GM18873 (cell line): Measurements from ENCODE around the gene AKT1.

Source experiments
- ATAC-seq: cut with Tn5 transposase; IDR thresholded peaks from one replicate; pipeline ENCODE4 v1.9.1; 2021; ENCODE audit warnings: mild to moderate bottlenecking, moderate library complexity, moderate number of reproducible peaks; ENCODE audit not compliant: unreplicated experiment, low FRiP score

AKT1 gene

DNA sequence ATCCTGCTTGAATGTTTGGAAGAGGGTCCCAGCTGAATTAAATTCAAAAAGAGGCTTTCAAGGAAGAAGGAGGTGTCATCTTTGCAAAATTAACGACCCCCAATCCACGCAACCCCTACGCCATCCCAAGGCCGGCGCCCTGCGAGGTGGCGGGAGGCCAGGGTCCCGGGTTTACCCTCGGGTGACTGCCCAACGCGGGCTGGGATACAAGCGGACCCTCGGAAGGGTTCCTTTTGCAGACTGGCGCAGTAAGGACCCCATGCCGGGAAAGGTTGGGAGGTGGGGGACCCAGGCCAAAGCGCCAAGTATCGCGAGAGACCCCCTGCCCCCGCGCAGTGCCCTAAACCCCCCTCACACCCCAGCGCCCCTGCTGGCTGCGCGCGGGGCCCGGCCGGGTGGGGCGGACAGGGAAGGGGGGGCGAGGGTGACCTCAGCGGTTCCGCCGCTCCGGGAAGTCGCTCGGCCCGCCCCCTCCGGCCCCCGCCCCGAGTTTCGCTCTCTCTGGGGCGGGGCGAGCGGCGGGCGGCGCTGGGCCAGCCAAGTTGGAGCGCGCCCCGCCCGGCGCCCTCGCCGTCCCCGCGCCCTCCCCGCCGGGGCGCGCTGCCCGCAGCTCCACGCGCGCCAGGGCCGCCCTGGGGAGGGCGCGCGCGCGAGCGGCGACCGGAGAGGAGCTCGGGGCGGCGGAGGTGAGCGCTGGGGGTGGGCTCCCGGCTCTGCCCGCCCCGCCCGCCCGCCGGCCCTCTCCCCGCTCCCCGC is 4.6 kb upstream of the AKT1 start:
- ATAC-seq = no peak

DNA sequence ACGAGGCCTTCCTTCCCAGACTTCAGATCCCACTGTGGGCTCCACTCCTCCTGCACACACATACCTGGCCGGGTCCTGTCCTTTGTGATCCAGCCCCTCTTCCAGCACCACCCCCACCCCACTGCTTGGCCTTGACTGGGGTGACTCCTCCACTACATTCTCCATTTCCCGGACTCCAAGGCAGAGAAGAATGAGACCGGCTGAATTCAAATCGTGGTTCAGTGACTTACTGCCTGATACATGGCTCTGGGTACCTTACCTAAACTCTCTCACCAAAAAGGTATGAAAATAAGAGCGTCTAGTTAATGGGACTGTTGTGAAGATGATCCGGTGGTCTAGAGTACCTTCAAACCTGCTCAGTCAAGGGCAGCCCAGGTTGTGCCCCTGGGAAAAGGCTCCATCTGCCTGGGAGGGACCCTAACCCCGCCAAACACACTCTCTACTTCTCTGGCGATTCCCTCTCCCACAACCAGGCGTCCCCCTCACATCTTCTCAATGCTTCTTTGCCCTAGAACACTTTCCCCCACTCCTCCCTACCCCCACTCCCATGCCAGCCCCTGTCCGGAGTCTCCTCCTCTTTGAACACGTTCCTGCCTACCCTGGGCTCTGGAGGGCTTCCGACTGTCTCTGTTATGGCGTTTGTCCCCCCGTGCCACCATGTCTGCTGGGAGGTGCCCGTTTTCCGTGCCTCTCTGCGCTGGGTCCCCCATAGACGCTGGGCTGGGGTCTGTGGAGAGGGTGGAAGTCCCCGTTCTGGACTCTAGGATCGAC is 3.9 kb upstream of the AKT1 start:
- no peak for ATAC-seq

DNA sequence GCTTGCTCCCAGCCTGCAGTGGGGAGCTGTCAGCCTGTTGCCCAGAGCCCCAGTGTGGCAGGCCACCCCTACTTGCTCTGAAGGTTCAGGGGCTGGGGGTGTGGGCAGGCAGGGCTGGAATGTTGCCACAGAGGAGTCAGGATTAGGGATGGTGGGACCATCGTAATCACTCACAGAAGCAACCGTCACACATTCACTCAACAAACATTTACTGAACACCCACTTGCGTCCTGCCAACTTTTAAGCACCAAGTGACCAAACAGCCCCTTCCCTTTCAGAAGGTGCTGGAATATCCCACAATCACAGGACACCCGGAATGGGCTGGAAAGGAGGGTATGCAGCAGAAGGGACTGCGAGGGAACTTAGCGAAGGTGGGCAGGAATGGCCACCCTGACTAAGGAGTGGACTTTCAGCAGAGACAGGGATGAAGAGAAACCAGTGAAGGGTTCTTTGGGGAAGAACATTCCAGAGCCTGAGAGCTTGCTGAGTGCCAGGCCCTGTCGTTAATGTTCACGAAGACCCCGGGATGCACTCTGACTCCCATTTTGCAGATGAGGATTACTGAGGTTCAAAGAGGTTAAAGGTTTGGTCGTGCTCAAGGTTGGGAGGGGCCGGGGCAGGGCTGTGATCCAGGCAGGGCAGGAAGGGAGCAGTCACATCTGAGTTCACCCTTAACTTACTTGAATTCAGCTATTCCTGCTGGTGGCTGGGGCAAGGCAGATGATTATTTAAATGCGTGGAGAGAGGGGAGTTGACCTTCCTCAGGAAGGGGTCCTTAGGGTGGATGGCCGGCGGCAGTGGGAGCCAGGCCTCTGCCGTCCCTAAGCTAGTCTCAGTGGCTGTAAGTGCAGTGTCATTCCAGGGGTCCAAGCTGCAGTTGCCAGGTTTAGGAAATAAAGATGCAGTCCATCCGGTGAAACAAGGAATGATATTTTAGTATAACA is 3.0 kb upstream of the AKT1 start:
- no peak for ATAC-seq

DNA sequence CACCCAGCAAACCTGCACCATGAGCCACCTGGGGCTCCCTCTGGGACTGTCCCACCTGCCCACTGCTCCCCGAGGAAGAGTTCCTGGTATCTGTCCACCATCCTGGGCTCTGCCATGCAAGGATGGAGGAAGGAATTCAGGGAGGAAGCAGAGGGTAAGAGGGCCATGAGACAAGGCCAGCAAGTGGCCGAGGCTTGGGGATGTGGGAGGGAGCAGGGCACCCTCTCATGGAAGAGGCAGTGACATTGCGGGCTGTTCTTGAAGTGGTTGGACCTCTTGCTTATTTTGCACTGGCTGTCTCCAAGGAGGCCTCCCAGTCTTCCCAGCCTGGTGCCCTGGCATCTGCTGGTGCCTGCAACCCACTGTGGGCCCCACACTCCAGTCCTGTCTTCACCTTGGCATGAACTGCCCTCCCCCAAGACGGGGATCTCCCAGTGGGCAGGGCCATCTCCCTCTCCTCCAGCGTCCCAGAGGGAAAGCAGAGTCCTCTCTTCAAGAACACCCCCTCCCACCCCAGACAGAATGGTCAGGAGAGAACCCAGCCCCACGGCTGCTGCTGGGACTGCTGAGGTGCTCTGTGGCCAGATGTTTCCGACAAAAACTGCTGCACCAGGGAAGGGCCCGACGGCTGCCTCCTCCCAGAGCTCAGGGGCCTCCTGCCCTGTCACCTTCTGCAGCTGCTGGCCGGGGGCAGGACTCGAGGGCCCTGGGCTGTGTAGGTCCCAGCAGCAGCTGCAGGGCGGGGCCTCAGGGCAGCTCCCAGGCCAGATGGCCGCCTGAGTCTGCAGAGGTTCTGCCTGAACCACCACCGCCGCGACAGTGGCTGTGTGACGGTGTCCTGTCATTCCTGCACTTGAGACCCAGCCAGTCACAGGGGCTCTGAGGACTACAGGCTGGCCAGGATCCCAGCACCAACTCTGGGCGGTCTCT is 1.8 kb upstream of the AKT1 start:
- no peak for ATAC-seq

DNA sequence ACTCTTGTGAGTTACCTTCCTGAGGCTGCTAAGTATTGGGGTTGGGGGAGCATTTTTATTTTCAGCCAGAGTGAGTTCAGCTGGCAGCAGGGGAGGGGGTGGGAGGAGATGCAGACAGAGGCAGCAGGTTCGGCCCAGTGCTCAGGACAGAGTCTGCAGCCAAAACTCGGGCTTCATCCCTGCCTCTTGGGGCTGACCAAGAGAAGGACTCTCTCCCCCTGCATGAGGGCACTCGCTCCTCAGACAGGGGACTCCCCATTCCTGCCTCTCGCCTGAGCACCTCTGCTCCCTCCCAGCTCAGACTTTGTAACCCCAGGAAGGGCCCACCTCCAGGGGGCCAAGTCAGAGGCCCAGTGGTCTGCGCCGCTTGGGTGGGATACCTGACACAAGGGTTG is 1.1 kb upstream of the AKT1 start:
- no peak for ATAC-seq

DNA sequence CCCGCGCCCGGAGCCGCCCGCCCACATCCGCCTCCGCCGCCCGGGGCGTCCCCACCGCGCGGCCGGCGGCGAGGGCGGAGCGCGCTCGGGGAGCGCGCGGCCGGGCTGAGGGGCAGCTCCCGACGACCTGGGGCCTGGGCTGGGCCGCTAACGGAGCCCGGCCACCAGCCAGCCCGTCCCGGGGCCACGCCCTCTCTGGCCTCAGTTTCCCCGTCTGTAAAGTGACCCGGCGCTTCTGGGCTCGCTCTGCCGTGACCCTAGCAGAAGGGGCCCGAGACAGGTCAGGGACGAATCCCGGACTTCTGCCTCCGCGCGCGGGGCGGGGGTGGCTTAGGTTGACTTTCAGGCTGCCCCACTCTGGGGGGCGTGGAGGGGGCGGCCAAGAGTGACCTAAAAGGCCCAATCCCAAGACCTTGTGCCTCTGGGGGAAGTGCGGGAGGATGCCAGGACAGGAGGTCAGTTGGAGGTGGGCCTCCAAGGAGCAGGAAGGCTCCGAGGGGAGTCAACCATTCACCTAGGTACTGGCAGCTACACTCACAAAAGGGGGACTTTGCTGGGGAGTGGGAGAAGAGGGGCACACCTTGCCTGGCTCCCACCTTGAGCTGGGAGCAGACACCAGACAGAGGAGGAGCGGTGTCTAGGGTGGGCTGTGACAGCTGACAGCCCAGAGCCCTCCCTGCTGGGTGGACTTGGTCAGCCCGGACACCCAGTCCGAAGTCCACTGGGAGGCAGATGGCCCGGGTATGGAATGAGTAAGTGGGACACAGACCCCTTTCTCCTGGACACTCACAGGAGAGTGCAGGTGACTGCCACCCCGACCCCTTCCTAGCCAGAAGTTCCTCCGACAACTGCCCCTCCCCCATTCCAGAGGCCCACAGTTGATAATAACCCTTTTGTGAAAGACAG is 486 bp upstream of the AKT1 start:
- ATAC-seq = no peak

DNA sequence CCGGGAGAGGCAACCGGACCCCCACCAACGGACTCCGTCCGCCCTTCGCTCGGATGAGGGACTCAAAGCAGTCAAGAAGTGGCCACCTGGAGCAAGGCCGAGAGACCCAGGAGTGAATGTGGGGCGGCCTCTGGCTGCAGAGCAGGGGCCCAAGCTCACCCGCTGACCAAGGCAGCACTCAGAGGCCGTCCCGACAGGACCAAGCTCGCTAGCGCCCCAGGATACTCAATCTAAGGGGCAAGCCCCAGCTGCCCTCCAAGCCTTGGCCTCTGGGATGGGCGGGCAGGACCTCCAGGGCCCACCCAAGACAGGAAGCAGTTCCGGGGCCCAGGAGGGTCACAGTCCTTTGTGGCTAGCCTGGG is 936 bp downstream of the AKT1 start:
- no peak for ATAC-seq

DNA sequence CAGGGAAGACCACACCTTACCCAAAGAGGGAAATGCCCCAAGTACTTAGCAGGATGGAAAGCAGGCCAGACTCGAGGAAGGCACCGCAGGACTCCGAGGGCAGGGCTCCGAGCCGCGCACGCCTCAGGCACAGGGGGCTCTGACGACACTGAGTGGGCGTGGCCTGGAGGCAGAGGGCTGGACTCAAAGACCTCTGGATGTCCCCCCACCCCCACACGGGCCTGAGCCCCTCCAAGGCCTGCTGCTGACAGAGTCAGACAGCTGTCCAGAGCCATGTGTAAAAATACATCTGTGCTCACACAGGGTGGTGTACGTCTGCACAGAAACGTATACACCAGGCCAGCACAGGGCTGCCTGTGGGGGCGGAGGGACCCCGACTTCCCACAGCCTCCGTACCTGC is 1.4 kb downstream of the AKT1 start:
- ATAC-seq = no peak

DNA sequence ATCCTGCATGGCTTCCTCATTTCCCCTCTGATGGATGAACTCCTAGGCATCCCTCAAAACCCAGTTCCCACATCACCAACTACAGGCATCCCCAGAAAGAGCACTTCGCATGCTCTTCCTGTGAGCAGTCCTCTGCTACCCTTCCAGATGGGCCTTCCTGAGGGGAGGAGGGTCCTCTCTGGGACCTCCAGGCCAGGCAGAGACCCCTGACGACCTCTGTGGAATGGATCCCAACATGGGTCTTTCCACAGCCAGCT is 1.9 kb downstream of the AKT1 start:
- no peak for ATAC-seq

DNA sequence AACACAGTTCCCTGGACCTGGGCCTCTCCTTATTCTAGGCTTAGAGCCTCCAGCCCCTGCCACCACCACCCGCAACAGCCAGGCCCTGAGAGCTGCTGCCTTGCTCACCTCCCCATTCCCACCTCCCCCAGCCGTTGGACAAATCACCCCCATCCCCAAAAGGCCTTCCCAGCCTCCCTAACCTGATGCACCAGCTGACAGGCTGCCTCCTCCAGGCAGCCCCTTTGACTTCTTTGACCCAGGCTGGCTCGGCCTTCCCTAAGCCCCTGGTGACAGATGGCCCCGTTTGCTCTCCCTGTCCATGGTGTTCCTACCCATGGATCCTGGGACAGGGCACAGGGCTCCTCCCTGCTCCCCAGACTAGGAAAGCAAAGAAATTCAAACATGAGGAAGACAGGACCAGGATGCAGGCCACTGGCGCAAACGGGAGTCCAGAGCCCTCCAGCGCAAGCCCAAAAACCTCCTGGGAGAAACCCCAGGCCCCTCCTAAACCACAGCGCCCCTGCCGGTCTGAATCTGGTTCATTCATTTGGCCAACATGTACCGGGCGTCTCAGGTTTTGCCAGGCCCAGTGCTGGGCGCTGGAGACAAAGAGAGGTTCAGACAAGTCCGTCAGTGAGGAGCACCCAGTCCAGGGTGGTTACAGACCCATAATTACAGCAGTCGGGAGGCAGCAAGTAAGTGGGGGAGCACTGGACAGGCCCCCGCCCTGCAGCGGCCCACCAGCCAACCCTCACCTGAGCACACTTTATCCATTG is 2.4 kb downstream of the AKT1 start:
- ATAC-seq = no peak

DNA sequence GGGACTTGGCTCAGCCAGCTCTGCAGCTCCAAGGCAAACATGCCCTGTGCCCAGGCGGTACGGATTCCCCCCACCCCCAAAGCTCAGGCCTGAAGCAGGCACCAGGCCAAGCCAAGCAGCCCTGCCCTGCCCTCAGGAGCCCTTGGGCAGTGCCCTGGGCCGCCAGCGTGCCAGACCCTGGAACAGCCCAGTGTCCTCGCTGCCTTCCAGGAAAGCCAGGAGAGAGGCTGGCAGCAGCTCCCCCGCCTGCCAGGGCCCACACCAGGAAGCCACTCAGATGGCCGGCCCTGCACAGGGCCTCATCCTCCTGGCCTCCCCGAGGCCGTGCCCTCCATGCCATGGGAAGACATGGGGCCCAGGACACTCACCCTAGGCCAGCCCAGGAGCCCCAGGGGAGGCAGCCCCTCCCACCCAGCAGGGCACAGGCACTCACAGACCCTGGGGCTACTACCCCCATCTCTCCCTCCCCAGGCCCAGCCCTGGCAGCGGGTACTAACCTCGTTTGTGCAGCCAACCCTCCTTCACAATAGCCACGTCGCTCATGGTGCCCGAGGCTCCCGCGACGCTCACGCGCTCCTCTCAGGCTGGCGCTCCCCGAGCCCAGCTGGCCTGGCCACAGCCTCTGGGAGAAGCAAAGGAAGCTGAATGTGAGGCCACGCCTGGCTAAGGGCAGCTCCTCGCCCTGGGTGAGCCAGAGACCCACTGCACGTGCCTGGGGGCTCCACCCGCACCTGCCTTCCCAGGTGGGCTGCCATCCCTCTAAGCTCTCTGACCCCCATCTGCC is 3.3 kb downstream of the AKT1 start:
- ATAC-seq = no peak

DNA sequence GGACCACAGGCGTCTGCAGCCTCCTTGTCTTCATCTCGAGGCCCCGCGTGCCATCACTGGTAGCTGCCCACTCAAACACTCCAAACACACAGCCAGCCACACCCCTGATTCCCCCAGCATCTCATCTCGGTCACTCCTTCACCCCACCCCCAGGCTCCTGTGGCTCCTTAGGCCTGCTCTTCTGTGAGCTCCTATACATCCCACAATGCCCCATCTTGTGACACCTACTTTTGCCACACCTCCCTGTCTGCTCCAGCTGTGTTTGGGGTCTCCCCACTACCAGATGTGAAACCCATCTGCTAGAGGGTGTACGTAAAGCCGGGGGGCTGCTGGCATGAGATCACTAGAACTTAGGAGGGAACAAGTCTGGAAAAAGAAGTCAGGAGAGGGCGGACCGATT is 4.1 kb downstream of the AKT1 start:
- ATAC-seq = no peak

DNA sequence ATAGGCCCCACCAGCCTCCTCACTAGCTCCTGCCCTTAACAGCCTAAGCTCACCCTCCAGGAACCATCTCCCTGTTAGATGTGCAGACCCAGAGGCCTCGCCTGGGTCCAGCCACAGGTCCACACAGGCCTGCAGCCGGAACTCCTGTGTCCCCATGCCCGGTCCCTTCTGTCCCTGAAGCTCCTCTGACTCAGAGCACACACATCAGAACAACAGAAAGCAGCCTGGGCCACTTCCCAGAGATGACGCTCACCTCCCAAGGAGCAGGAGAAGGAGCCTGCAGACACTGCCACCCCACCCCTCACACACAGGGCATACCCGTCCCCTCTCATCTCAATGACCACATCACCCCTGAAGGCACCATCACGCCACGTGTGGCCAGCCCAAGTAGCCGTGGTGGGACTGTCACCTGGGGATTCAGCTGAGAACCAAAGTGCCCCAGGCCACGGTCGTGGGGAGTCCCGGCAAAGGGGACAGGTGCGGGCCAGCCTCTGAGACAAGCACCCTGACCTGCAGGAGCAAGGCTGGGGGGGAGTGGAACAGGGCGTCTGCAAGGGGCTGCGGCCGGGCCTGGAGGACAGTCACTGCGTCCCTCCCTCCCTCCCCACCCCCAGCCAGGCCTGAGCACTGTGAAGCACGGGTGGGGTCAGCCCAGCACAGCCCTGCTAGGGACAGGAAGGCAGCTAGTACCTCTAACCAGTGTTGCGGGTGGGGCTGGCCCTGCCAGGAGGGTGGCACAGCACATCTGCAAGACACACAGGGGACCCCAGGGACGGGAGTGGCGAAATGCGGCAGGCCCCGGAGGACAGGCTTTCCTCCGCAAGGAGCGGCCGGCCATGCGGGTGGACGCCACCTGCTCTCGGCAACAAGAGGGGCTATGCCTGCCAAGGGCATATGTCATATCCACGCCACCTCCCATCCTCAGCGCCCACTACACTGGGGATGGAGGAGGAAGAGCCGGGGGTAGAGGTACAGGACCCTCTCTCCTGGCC is 5.5 kb downstream of the AKT1 start:
- ATAC-seq = no peak

DNA sequence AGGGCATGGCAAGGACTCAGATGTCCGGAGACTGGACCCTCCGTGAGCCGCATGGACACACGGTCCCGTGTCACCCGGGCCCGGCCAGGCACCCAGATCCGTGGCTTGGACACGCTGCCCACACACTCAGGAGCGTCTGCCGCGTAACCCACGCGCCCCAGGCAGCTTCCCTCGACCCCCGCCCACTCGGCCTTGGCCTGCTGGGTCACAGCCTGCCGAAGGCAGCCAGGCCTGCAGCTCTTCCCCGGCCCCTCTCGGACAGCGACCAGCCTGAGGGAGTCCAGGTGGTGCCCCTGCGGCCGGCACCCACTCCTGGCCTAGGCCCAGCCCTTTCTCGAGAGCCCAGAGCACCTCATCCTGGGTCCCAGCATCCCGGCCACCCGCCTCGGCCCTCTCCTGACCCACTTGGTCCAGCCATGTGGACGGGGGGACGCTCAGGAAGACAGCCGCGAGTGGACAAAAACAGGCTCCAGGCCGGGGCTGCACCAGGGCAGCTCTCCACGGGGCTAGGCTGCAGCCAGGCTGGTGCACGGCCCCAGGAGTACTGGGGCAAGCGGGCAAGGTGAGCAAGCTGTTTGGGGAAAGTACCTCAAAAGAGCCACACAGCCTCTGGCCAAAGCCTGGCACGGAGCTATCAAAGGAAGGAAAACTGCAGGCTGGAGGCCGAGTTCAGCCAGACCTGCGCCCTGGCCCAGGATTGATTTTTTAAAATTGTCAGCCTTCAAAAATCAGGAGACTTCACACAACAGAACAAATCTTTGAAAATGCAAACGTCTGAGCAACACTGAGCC is 6.5 kb downstream of the AKT1 start:
- no peak for ATAC-seq

DNA sequence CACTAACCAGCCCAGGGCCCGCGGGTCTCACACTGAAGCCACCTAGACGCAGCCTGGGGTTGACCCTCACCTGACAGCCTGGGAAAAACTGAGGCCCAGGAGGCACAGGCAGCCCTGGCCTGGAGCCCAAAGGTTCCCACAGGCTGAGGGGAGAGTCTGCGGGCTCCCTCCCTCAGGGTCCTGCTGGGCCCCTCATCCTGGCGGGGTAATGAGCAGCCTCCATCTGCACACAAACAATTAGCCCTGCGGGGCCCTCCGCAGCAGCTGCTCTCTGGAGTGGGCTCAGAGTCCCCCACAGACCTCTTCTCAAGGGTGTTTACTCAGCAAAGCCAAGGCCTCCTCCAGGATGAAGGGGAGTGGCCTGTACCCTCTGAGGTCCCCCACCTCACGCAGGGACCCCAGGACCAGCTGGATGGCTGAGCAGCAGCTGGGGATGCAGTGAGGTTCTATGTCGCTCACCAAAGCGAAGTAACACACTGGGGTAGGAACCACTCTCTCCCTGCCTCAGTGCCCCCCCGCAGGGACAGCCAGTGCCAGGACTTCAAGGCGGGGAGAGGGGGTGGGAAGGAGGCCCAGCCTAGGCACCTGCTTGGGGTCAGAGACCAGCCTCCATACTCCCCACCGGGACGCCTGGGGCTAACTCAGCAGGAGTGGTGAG is 7.3 kb downstream of the AKT1 start:
- ATAC-seq = no peak
